GM23338 (cell line): ENCODE data around the gene IGF2BP2. TPM values are rescaled to one million over a fixed set of nuclear protein-coding genes. Genes with fewer than 3 reads are reported as not detected.
A peak's percentile ranks its signal among the peaks of the same experiment; 100 is the strongest.

ENCODE experiments used
- ATAC-seq: fragments of 200-7000 bp; cut with Tn5 transposase; 3 replicates; pipeline ENCODE4 v1.9.1; 2020
- DNase-seq: peaks from one replicate; pipeline ENCODE4 v3.0.0-alpha.2; 2015; ENCODE audit warnings: low spot score
- H2AFZ ChIP-seq: fragments of 200-600 bp; sonication (generic); 2 replicates; pipeline ENCODE4 v1.8.0; 2016; ENCODE audit warnings: antibody characterized with exemption, mild to moderate bottlenecking, moderate library complexity
- H3F3A ChIP-seq: fragments of 200-600 bp; sonication (generic); replicated peaks from 2 replicates; pipeline ENCODE4 v1.8.0; 2017; ENCODE audit warnings: antibody characterized with exemption, mixed run types, low read depth
- H3K27ac ChIP-seq: fragments of 200-600 bp; sonication (generic); 2 replicates; pipeline ENCODE4 v1.6.1; 2016; ENCODE audit warnings: low read depth
- H3K27me3 ChIP-seq: fragments of 200-600 bp; sonication (generic); 2 replicates; pipeline ENCODE4 v1.8.0; 2016; ENCODE audit warnings: mild to moderate bottlenecking, mixed run types, moderate library complexity; ENCODE audit not compliant: insufficient read depth
- H3K36me3 ChIP-seq: fragments of 200-600 bp; sonication (generic); 2 replicates; pipeline ENCODE4 v1.8.0; 2016; ENCODE audit warnings: mild to moderate bottlenecking; ENCODE audit not compliant: insufficient read depth
- H3K4me1 ChIP-seq: fragments of 200-600 bp; sonication (generic); 2 replicates; pipeline ENCODE4 v1.8.0; 2016; ENCODE audit warnings: mild to moderate bottlenecking, moderate library complexity; ENCODE audit not compliant: insufficient read depth
- H3K4me2 ChIP-seq: fragments of 200-600 bp; sonication (generic); 2 replicates; pipeline ENCODE4 v1.7.1; 2017; ENCODE audit warnings: mixed run types
- H3K4me3 ChIP-seq: fragments of 200-600 bp; sonication (generic); 2 replicates; pipeline ENCODE4 v1.6.1; 2016; ENCODE audit warnings: mixed run types
- H3K79me2 ChIP-seq: fragments of 200-600 bp; sonication (generic); replicated peaks from 2 replicates; pipeline ENCODE4 v1.8.0; 2017; ENCODE audit warnings: mild to moderate bottlenecking; ENCODE audit not compliant: insufficient read depth
- H3K9me2 ChIP-seq: fragments of 200-600 bp; sonication (generic); 2 replicates; pipeline ENCODE4 v1.8.0; 2017; ENCODE audit not compliant: insufficient read depth
- H4K20me1 ChIP-seq: fragments of 200-600 bp; sonication (generic); replicated peaks from 2 replicates; pipeline ENCODE4 v1.8.0; 2017; ENCODE audit warnings: mild to moderate bottlenecking; ENCODE audit not compliant: insufficient read depth
- H3K27ac Mint-ChIP-seq: 2 replicates; pipeline ENCODE4 v1.8.0; 2020; ENCODE audit warnings: inconsistent platforms, mild to moderate bottlenecking, moderate library complexity, mixed read lengths
- H3K27me3 Mint-ChIP-seq: 3 replicates; pipeline ENCODE4 v1.8.0; 2022; ENCODE audit warnings: low read depth, mild to moderate bottlenecking, moderate library complexity, mixed read lengths, inconsistent platforms; ENCODE audit not compliant: insufficient read depth, poor library complexity
- H3K36me3 Mint-ChIP-seq: 3 replicates; pipeline ENCODE4 v1.8.0; 2021; ENCODE audit warnings: low read depth, mild to moderate bottlenecking, inconsistent platforms, moderate library complexity, mixed read lengths
- H3K4me1 Mint-ChIP-seq: 3 replicates; pipeline ENCODE4 v1.8.0; 2020; ENCODE audit warnings: mild to moderate bottlenecking, inconsistent platforms, mixed read lengths
- H3K4me3 Mint-ChIP-seq: 3 replicates; pipeline ENCODE4 v1.8.0; 2021; ENCODE audit warnings: moderate library complexity, mild to moderate bottlenecking, inconsistent platforms, mixed read lengths
- H3K9me3 Mint-ChIP-seq: 3 replicates; pipeline ENCODE4 v1.8.0; 2020; ENCODE audit warnings: moderate library complexity, mild to moderate bottlenecking, inconsistent platforms, mixed read lengths
- CREB1 ChIP-seq: fragments of 250-450 bp; sonication (Bioruptor Pico); IDR thresholded peaks from 2 replicates; pipeline ENCODE4 v1.5.0; 2020; ENCODE audit warnings: low read depth, mild to moderate bottlenecking, moderate library complexity
- CTCF ChIP-seq, 2 experiments: fragments of 200-600 bp in 1 of 2; sonication (generic) in 1 of 2; conservative IDR thresholded peaks; 2 replicates each; pipeline versions ENCODE4 v1.5.1 to v1.6.1; 2016 to 2017; ENCODE audit warnings: antibody characterized with exemption in 2 of 2, low read depth in 2 of 2, mild to moderate bottlenecking in 2 of 2, moderate library complexity in 1 of 2
- JUNB ChIP-seq: IDR thresholded peaks from one replicate; pipeline ENCODE4 v1.6.1; 2016; ENCODE audit warnings: antibody characterized with exemption; ENCODE audit not compliant: unreplicated experiment
- POLR2AphosphoS5 ChIP-seq: IDR thresholded peaks from 2 replicates; pipeline ENCODE4 v1.6.1; 2016; ENCODE audit warnings: antibody characterized with exemption, low read depth
- STAT1 ChIP-seq: IDR thresholded peaks from one replicate; pipeline ENCODE4 v1.6.1; 2016; ENCODE audit warnings: antibody characterized with exemption; ENCODE audit not compliant: unreplicated experiment
- ZNF114 ChIP-seq: fragments of 250-450 bp; sonication (Bioruptor Pico); IDR thresholded peaks from 2 replicates; pipeline ENCODE4 v1.5.0; 2020; ENCODE audit warnings: mild to moderate bottlenecking, moderate library complexity
- ZNF462 ChIP-seq: fragments of 250-450 bp; sonication (Bioruptor Pico); IDR thresholded peaks from 2 replicates; pipeline ENCODE4 v1.5.0; 2020; ENCODE audit warnings: mild to moderate bottlenecking, moderate library complexity
- polyA plus RNA-seq: library from polyadenylated mRNA; unstranded; fragments of >200 nt; fragmentation: Nextera tagmentation; extraction: Ambion mirVana; gene quantifications from 2 replicates; pipeline ENCODE4 v1.2.1, GENCODE V29; 2016
- total RNA-seq: library from RNA; depleted of rRNA; stranded (reverse); fragments of >200 nt; shearing (Covaris generic); gene quantifications from 2 replicates; pipeline ENCODE4 v1.2.3, GENCODE V29; 2014

The IGF2BP2 gene
- total and polyA plus RNA-seq, 2 experiments from 2014 or later: 82.9 to 84.5 TPM

- DNase-seq: peak; percentile 93
Measured at GRCh38 chr3:185733980-185734724, 90.7 kb downstream of the IGF2BP2 start.

GRCh38 chr3:185732782-185733181, 92.1 kb downstream of the IGF2BP2 start:
- H3K4me3 Mint-ChIP-seq: no peak overlapping the region; the same call in 2 of the 3 replicates
- H3K36me3 Mint-ChIP-seq: no peaks in the 10 kb centered on the region; the same call in 2 of the 3 replicates
- H3K27ac Mint-ChIP-seq: no peak overlapping the region
- Histone ChIP-seq H3K36me3 (no peaks in the 10 kb centered on the region), H3F3A (no peaks in the 10 kb centered on the region), H3K4me1 (peaks cover 49% of the 10 kb centered on the region), H4K20me1 (peaks cover 30% of the 10 kb centered on the region), H2AFZ (no peak overlapping the region), H3K27me3 (no peaks in the 10 kb centered on the region), H3K79me2 (peaks cover 93% of the 10 kb centered on the region), H3K4me3 (no peak overlapping the region), H3K4me2 (peak overlapping the region; percentile 7; the same call in 1 of the 2 replicates), H3K9me2 (no peaks in the 10 kb centered on the region), H3K27ac (peak overlapping the region; percentile 67)
- H3K9me3 Mint-ChIP-seq: no peaks in the 10 kb centered on the region
- no peaks in the 10 kb centered on the region for H3K27me3 Mint-ChIP-seq
- DNase-seq: no peak
- no peak for ATAC-seq
- H3K4me1 Mint-ChIP-seq: peaks cover 48% of the 10 kb centered on the region
- TF ChIP-seq STAT1 (no peak), CREB1 (CRISPR knock-in tag) (no peak), ZNF462 (no peak), ZNF114 (CRISPR knock-in tag) (no peak), POLR2AphosphoS5 (no peak), JUNB (no peak), CTCF (conservative IDR thresholded peaks at IDR 0.05; ENCODE audit: low read depth in 2 of 2) (no peak)

More at GRCh38 chr3:185733980-185734724, 90.7 kb downstream of the IGF2BP2 start:
- Mint-ChIP-seq H3K36me3 (no peaks in the 10 kb centered on the region; the same call in 2 of the 3 replicates), H3K9me3 (no peaks in the 10 kb centered on the region), H3K27me3 (no peaks in the 10 kb centered on the region), H3K27ac (no peak overlapping the region), H3K4me3 (no peak overlapping the region), H3K4me1 (peaks cover 44% of the 10 kb centered on the region)
- 0 out of 2 replicates have a peak overlapping the region, but pooled peaks have one; percentile 62 for H3K27ac ChIP-seq
- no peaks in the 10 kb centered on the region for H3K9me2 ChIP-seq
- H3K36me3 ChIP-seq: no peaks in the 10 kb centered on the region
- peaks cover 46% of the 10 kb centered on the region for H3K4me1 ChIP-seq
- no peak overlapping the region for H3K4me3 ChIP-seq
- peak; percentile 83 to 89 for TF ChIP-seq CTCF (conservative IDR thresholded peaks at IDR 0.05; ENCODE audit: low read depth in 2 of 2)
- TF ChIP-seq CREB1 (CRISPR knock-in tag): no peak
- ATAC-seq: peak; percentile 96
- peaks cover 93% of the 10 kb centered on the region for H3K79me2 ChIP-seq
- H2AFZ ChIP-seq: no peak overlapping the region
- H3K4me2 ChIP-seq: no peak overlapping the region
- no peaks in the 10 kb centered on the region for H3F3A ChIP-seq
- no peaks in the 10 kb centered on the region for H3K27me3 ChIP-seq
- peaks cover 37% of the 10 kb centered on the region for H4K20me1 ChIP-seq
